ENCODE measurements around the gene TNIK. TPM values are rescaled to one million over a fixed set of nuclear protein-coding genes. Genes with fewer than 3 reads are reported as not detected.

TNIK gene
- total and polyA plus RNA-seq, 2 of the 13 experiments (the other 11 are each of a cell fraction or from before 2014, with no cell fraction given) = 0.15 to 0.22 TPM

DNA sequence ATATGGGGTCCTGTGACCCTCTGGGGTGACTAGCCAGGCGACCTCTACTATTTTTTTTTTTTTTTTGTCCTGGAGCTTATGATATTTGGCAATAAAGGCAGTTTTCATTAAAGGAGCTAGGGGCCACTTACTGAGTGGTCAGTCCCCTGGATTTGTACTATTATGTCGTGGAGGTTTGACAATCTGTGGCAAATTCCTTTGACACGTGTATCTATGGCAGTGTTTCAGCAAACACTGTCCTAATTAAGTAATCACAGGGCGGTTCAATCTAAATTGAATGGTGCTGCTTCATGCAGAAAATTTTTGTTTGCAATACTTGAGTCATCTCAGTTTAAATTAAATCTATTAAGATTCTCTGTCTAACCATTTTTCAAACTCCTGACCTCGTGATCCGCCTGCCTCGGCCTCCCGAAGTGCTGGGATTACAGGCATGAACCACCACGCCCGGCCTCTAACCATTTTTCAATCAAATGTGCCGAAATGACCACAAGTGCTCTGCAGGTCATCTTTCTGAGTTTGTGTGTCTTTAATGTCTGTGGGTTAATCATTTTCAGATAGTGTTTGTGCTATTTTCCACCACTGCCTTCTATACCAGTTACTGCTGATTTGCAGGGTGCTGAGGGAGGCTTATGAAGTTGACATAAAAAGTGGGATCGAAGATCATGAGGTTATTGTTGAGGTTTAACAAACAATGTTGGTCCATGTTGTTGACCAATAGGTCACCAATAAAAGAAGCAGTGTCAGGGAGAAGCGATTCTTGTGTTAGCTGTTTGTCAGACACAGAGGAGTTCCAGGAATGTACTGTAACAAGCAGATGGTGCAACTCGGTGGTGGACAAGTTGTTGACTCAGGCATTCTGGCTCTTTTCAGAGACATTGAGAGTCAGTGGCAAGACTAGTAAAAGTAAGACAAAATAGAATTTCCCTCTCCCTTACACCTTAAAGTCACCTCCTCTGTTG is 415.1 kb downstream of the TNIK start (continued):
- TF ChIP-seq KDM2A (CRISPR knock-in tag; IDR thresholded peaks at IDR 0.05; ENCODE audit: borderline replicate concordance, low read depth) = 0 out of 2 replicates have a peak, but pooled peaks have one; percentile 35
- peak; percentile 100 for TF ChIP-seq FOXP4 (CRISPR knock-in tag; IDR thresholded peaks at IDR 0.05)
- peak; percentile 48; the same call in 1 of the 2 replicates for TF ChIP-seq FOSL1 (CRISPR knock-in tag; IDR thresholded peaks at IDR 0.05; ENCODE audit: borderline replicate concordance)
- TF ChIP-seq ZNF557 (CRISPR knock-in tag; IDR thresholded peaks at IDR 0.05) = no peak
- no peak for TF ChIP-seq NONO (IDR thresholded peaks at IDR 0.05)
- peak; percentile 96 for TF ChIP-seq NONO (CRISPR knock-in tag; conservative IDR thresholded peaks at IDR 0.05)
- 0 out of 2 replicates have a peak, but pooled peaks have one; percentile 78 for TF ChIP-seq ZBTB3 (CRISPR knock-in tag; IDR thresholded peaks at IDR 0.05; ENCODE audit: borderline replicate concordance, low read depth)
- no peak for TF ChIP-seq CC2D1A (CRISPR knock-in tag; IDR thresholded peaks at IDR 0.05)
- peak; percentile 99 for TF ChIP-seq MED1 (CRISPR knock-in tag; IDR thresholded peaks at IDR 0.05)
- no peak for TF ChIP-seq ZNF569 (CRISPR knock-in tag; IDR thresholded peaks at IDR 0.05; ENCODE audit: borderline replicate concordance)
- no peak for TF ChIP-seq IKZF4 (CRISPR knock-in tag; IDR thresholded peaks at IDR 0.05; ENCODE audit: borderline replicate concordance, low read depth, not compliant biosample characterization)
- TF ChIP-seq, protein P1, sequence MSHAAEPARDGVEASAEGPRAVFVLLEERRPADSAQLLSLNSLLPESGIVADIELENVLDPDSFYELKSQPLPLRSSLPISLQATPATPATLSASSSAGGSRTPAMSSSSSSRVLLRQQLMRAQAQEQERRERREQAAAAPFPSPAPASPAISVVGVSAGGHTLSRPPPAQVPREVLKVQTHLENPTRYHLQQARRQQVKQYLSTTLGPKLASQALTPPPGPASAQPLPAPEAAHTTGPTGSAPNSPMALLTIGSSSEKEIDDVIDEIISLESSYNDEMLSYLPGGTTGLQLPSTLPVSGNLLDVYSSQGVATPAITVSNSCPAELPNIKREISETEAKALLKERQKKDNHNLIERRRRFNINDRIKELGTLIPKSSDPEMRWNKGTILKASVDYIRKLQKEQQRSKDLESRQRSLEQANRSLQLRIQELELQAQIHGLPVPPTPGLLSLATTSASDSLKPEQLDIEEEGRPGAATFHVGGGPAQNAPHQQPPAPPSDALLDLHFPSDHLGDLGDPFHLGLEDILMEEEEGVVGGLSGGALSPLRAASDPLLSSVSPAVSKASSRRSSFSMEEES (CRISPR knock-in tag; IDR thresholded peaks at IDR 0.05) = peak; percentile 98
- peak; percentile 70; the same call in 1 of the 2 replicates for TF ChIP-seq NAIF1 (CRISPR knock-in tag; IDR thresholded peaks at IDR 0.05; ENCODE audit: borderline replicate concordance)
- 0 out of 2 replicates have a peak, but pooled peaks have one; percentile 83 for TF ChIP-seq ZNF558 (CRISPR knock-in tag; IDR thresholded peaks at IDR 0.05; ENCODE audit: borderline replicate concordance)
- TF ChIP-seq ZNF850 (CRISPR knock-in tag; conservative IDR thresholded peaks at IDR 0.05) = no peak
- TF ChIP-seq ZNF256 (CRISPR knock-in tag; conservative IDR thresholded peaks at IDR 0.05) = peak; percentile 1; the same call in 1 of the 2 replicates
- no peak for TF ChIP-seq TAF1 (CRISPR knock-in tag; IDR thresholded peaks at IDR 0.05)
- TF ChIP-seq, protein P2, sequence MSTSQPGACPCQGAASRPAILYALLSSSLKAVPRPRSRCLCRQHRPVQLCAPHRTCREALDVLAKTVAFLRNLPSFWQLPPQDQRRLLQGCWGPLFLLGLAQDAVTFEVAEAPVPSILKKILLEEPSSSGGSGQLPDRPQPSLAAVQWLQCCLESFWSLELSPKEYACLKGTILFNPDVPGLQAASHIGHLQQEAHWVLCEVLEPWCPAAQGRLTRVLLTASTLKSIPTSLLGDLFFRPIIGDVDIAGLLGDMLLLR (CRISPR knock-in tag; IDR thresholded peaks at IDR 0.05) = no peak
- peak; percentile 94 for TF ChIP-seq ONECUT2 (CRISPR knock-in tag; IDR thresholded peaks at IDR 0.05)
- TF ChIP-seq ZNF775 (CRISPR knock-in tag; IDR thresholded peaks at IDR 0.05; ENCODE audit: borderline replicate concordance) = 0 out of 2 replicates have a peak, but pooled peaks have one; percentile 75
- TF ChIP-seq XRCC5 (optimal IDR thresholded peaks at IDR 0.05; ENCODE audit: low read length) = no peak
- TF ChIP-seq ZNF607 (CRISPR knock-in tag; IDR thresholded peaks at IDR 0.05; ENCODE audit: borderline replicate concordance) = peak; percentile 55; the same call in 1 of the 2 replicates
- peak; percentile 97 for TF ChIP-seq ZNF614 (CRISPR knock-in tag; IDR thresholded peaks at IDR 0.05; ENCODE audit: borderline replicate concordance)

All from HepG2 (cell line).